Left lobe of liver (tissue), 2 donors: ENCODE results near the gene MKX. TPM values are rescaled to one million over a fixed set of nuclear protein-coding genes. Genes with fewer than 3 reads are reported as not detected.

Source experiments
- ATAC-seq: fragments of 200-7000 bp; cut with Tn5 transposase; one replicate; pipeline ENCODE4 v1.9.1; 2020; ENCODE audit warnings: mild to moderate bottlenecking, moderate library complexity
- DNase-seq: peaks from one replicate; pipeline ENCODE4 v3.0.0-alpha.2; 2020; ENCODE audit warnings: low spot score
- total RNA-seq: library from RNA; stranded (reverse); gene quantifications from one replicate; pipeline ENCODE4 v1.2.1, GENCODE V29; 2021
- donor health status: DM: no; HTN: no; CAD: no; lungs with moderate emphysema.
- donor health status: DM: no; HTN: yes; CAD: no.

MKX gene
- total RNA-seq: 0.30 TPM

- DNase-seq: no peak
- no peak for ATAC-seq
These were observed at the start of gene MKX for GRCh38 chr10:27745732-27746396. MKX (minus strand) TSS chr10:27745819; CDS start chr10:27743415, 2,404 bp downstream.

- ATAC-seq (peak; percentile 69), DNase-seq (no peak)
These were observed 48.5 kb upstream of the MKX start for GRCh38 chr10:27794157-27794556.

- ATAC-seq: no peak
- no peak for DNase-seq
These were observed 46.6 kb upstream of the MKX start for GRCh38 chr10:27792216-27792615.

GRCh38 chr10:27784272-27784671 is 38.7 kb upstream of the MKX start:
- DNase-seq (no peak), ATAC-seq (no peak)

GRCh38 chr10:27783660-27784059 is 38.0 kb upstream of the MKX start:
- ATAC-seq (peak; percentile 18), DNase-seq (no peak)

- no peak for DNase-seq
- no peak for ATAC-seq
These were observed 33.9 kb upstream of the MKX start for GRCh38 chr10:27779462-27780015.

- ATAC-seq: no peak
- DNase-seq: no peak
These were observed 29.2 kb upstream of the MKX start for GRCh38 chr10:27774831-27775230.

- ATAC-seq (no peak), DNase-seq (no peak)
These were observed 25.6 kb upstream of the MKX start for GRCh38 chr10:27771231-27771630.

- no peak for DNase-seq
- no peak for ATAC-seq
These were observed 24.6 kb upstream of the MKX start for GRCh38 chr10:27770181-27770580.

- no peak for ATAC-seq
- DNase-seq: no peak
These were observed 15.2 kb upstream of the MKX start for GRCh38 chr10:27760867-27761266.

- DNase-seq: no peak
- ATAC-seq: no peak
These were observed 14.1 kb upstream of the MKX start for GRCh38 chr10:27759483-27760272.

- no peak for DNase-seq
- no peak for ATAC-seq
These were observed 7.1 kb upstream of the MKX start for GRCh38 chr10:27752673-27753237.

GRCh38 chr10:27748601-27749000 is 3.0 kb upstream of the MKX start:
- DNase-seq: no peak

GRCh38 chr10:27747096-27747451 is 1.5 kb upstream of the MKX start:
- ATAC-seq: no peak
- DNase-seq: no peak

More at GRCh38 chr10:27748601-27749000, 3.0 kb upstream of the MKX start:
- ATAC-seq: no peak

- DNase-seq (no peak), ATAC-seq (no peak)
These were observed 927 bp upstream of the MKX start for GRCh38 chr10:27746397-27747095.

GRCh38 chr10:27744802-27745731 is 552 bp downstream of the MKX start:
- no peak for DNase-seq

GRCh38 chr10:27743877-27744801 is 1.5 kb downstream of the MKX start:
- ATAC-seq (peak; percentile 8), DNase-seq (peak; percentile 44)

More at GRCh38 chr10:27744802-27745731, 552 bp downstream of the MKX start:
- no peak for ATAC-seq

GRCh38 chr10:27743012-27743876 is 2.4 kb downstream of the MKX start:
- ATAC-seq: peak; percentile 35

More at GRCh38 chr10:27743012-27743876, 2.4 kb downstream of the MKX start:
- peak; percentile 49 for DNase-seq
